HEK293T (cell line): Measurements from ENCODE around the gene CFLAR.
A peak's percentile ranks its signal among the peaks of the same experiment; 100 is the strongest.
"Not testable (repeated sequence)": the region's sequence is repeated elsewhere in the genome, so short reads cannot be mapped to it uniquely, and the experiment has no call there.

Source experiments
- CTCF ChIA-PET: fragments of 350-600 bp; formaldehyde crosslinking; extraction: SDS; loops from one replicate; lab custom pipeline; 2021; ENCODE audit warnings: antibody characterized with exemption, inconsistent platforms; lab: Yijun Ruan, JAX
- POLR2A ChIA-PET: fragments of 350-600 bp; formaldehyde crosslinking; extraction: SDS; loops from one replicate; lab custom pipeline; 2020; ENCODE audit warnings: antibody characterized with exemption, inconsistent platforms; lab: Yijun Ruan, JAX
- DNase-seq: peaks from one replicate; pipeline ENCODE4 v3.0.0; 2012; ENCODE audit warnings: mixed read lengths; ENCODE audit errors: extremely low spot score
- ARNT ChIP-seq: fragments of 450-650 bp; IDR thresholded peaks from 2 replicates; pipeline ENCODE4 v1.6.1; 2017; ENCODE audit warnings: mild to moderate bottlenecking
- BHLHE40 ChIP-seq: fragments of 450-650 bp; IDR thresholded peaks from 2 replicates; pipeline ENCODE4 v1.6.1; 2016; ENCODE audit warnings: mild to moderate bottlenecking, moderate library complexity, borderline replicate concordance
- CTBP1 ChIP-seq: fragments of 450-650 bp; IDR thresholded peaks from 2 replicates; pipeline ENCODE4 v1.6.1; 2016; ENCODE audit warnings: borderline replicate concordance
- ELF4 ChIP-seq: fragments of 450-650 bp; IDR thresholded peaks from 2 replicates; pipeline ENCODE4 v1.6.1; 2017; ENCODE audit warnings: antibody characterized with exemption
- FOXA1 ChIP-seq: fragments of 450-650 bp; IDR thresholded peaks from 2 replicates; pipeline ENCODE4 v1.6.1; 2016; ENCODE audit warnings: mild to moderate bottlenecking
- FOXK2 ChIP-seq: fragments of 450-650 bp; IDR thresholded peaks from 2 replicates; pipeline ENCODE4 v1.6.1; 2016; ENCODE audit warnings: mild to moderate bottlenecking
- FOXM1 ChIP-seq: fragments of 450-650 bp; IDR thresholded peaks from 2 replicates; pipeline ENCODE4 v1.6.1; 2017; ENCODE audit warnings: mild to moderate bottlenecking, borderline replicate concordance
- HDGF ChIP-seq: fragments of 450-650 bp; IDR thresholded peaks from 2 replicates; pipeline ENCODE4 v1.6.1; 2017; ENCODE audit warnings: antibody characterized with exemption, borderline replicate concordance
- L3MBTL2 ChIP-seq: fragments of 450-650 bp; conservative IDR thresholded peaks from 2 replicates; pipeline ENCODE4 v1.6.1; 2016; ENCODE audit warnings: mild to moderate bottlenecking
- LEF1 ChIP-seq: fragments of 450-650 bp; IDR thresholded peaks from 2 replicates; pipeline ENCODE4 v1.6.1; 2017; ENCODE audit warnings: mild to moderate bottlenecking, borderline replicate concordance
- NFRKB ChIP-seq: fragments of 450-650 bp; IDR thresholded peaks from 2 replicates; pipeline ENCODE4 v1.6.1; 2016; ENCODE audit warnings: mild to moderate bottlenecking, moderate library complexity
- PKNOX1 ChIP-seq: fragments of 450-650 bp; IDR thresholded peaks from 2 replicates; pipeline ENCODE4 v1.6.1; 2016
- SP1 ChIP-seq: fragments of 450-650 bp; IDR thresholded peaks from 2 replicates; pipeline ENCODE4 v1.6.1; 2017
- SUZ12 ChIP-seq: fragments of 450-650 bp; IDR thresholded peaks from 2 replicates; pipeline ENCODE4 v1.6.1; 2016; ENCODE audit warnings: mild to moderate bottlenecking
- TARDBP ChIP-seq: fragments of 450-650 bp; IDR thresholded peaks from 2 replicates; pipeline ENCODE4 v1.6.1; 2016
- ZNF384 ChIP-seq: fragments of 450-650 bp; IDR thresholded peaks from 2 replicates; pipeline ENCODE4 v1.6.1; 2016

CFLAR gene

GRCh38 chr2:201158111-201158929 lies 42.4 kb downstream of the CFLAR start:
- TF ChIP-seq ARNT (no peak), HDGF (no peak), TARDBP (no peak), FOXM1 (no peak), SUZ12 (no peak), L3MBTL2 (no peak), ZNF384 (no peak), BHLHE40 (no peak)
- POLR2A ChIA-PET = interaction anchor here (1.1 to 1.4 kb wide), 3 partner anchors 25 to 195 kb away, joined by 3 to 7 read pairs (median 5); partner anchors contain the start of genes CASP10, CFLAR and ORC2
- CTCF ChIA-PET = interaction anchor here (0.7 to 2.0 kb wide), 12 partner anchors 18 to 257 kb away, joined by 3 to 8 read pairs (median 4); partner anchors contain the start of genes CFLAR and ORC2
- DNase-seq = peak; percentile 71

GRCh38 chr2:201164166-201164565 lies 48.2 kb downstream of the CFLAR start:
- DNase-seq = no peak
- ChIA-PET POLR2A (no interaction called here), CTCF (interaction anchor here (0.6 kb wide), 1 partner anchor 46 kb away, joined by 3 read pairs; no protein-coding TSS in a partner anchor)

GRCh38 chr2:201167546-201167945 lies 51.6 kb downstream of the CFLAR start:
- ChIA-PET POLR2A (interaction anchor here (0.9 kb wide), 1 partner anchor 304 kb away, joined by 3 read pairs; the partner anchor contains the start of gene CLK1), CTCF (no interaction called here)
- no peak for DNase-seq
- no peak for TF ChIP-seq CTBP1

More at GRCh38 chr2:201164166-201164565, 48.2 kb downstream of the CFLAR start:
- no peak for TF ChIP-seq BHLHE40
- TF ChIP-seq FOXA1 = no peak

- CTCF ChIA-PET, POLR2A ChIA-PET, DNase-seq: not testable (repeated sequence)
Observed at GRCh38 chr2:201168496-201168895, 52.5 kb downstream of the CFLAR start.

GRCh38 chr2:201171259-201171814 lies 55.4 kb downstream of the CFLAR start:
- CTCF ChIA-PET = no interaction called here
- TF ChIP-seq SUZ12 (no peak), L3MBTL2 (no peak)
- POLR2A ChIA-PET = no interaction called here
- no peak for DNase-seq

- CTCF ChIA-PET = no interaction called here
Observed at GRCh38 chr2:201172279-201172678, 56.3 kb downstream of the CFLAR start.

GRCh38 chr2:201174687-201175086 lies 58.7 kb downstream of the CFLAR start:
- CTCF ChIA-PET = no interaction called here
- POLR2A ChIA-PET = no interaction called here
- TF ChIP-seq PKNOX1 (no peak), FOXK2 (no peak), CTBP1 (no peak), FOXA1 (no peak), SUZ12 (no peak), BHLHE40 (no peak), FOXM1 (no peak), TARDBP (no peak), HDGF (no peak), NFRKB (no peak), LEF1 (no peak), ELF4 (no peak), ZNF384 (no peak), SP1 (no peak), ARNT (no peak), L3MBTL2 (no peak)
- no peak for DNase-seq

More at GRCh38 chr2:201172279-201172678, 56.3 kb downstream of the CFLAR start:
- TF ChIP-seq FOXA1 = no peak
- TF ChIP-seq BHLHE40 = no peak
- TF ChIP-seq SUZ12 = no peak
- TF ChIP-seq SP1 = no peak
- no peak for TF ChIP-seq HDGF
- TF ChIP-seq L3MBTL2 = no peak
- TF ChIP-seq TARDBP = no peak
- no peak for TF ChIP-seq CTBP1
- no peak for TF ChIP-seq FOXM1
- no peak for TF ChIP-seq NFRKB
- no peak for TF ChIP-seq FOXK2
- TF ChIP-seq PKNOX1 = no peak
- DNase-seq = no peak
- POLR2A ChIA-PET = interaction anchor here (1.0 kb wide), 1 partner anchor 11 kb away, joined by 3 read pairs; the partner anchor contains the start of gene CASP10
